GM23338 (cell line): ENCODE results near the gene CCNG2. TPM values are rescaled to one million over a fixed set of nuclear protein-coding genes. Genes with fewer than 3 reads are reported as not detected.

Experiments used
- ATAC-seq: fragments of 200-7000 bp; cut with Tn5 transposase; 3 replicates; pipeline ENCODE4 v1.9.1; 2020
- DNase-seq: peaks from one replicate; pipeline ENCODE4 v3.0.0-alpha.2; 2015; ENCODE audit warnings: low spot score
- H2AFZ ChIP-seq: fragments of 200-600 bp; sonication (generic); 2 replicates; pipeline ENCODE4 v1.8.0; 2016; ENCODE audit warnings: antibody characterized with exemption, mild to moderate bottlenecking, moderate library complexity
- H3F3A ChIP-seq: fragments of 200-600 bp; sonication (generic); replicated peaks from 2 replicates; pipeline ENCODE4 v1.8.0; 2017; ENCODE audit warnings: antibody characterized with exemption, mixed run types, low read depth
- H3K27ac ChIP-seq: fragments of 200-600 bp; sonication (generic); 2 replicates; pipeline ENCODE4 v1.6.1; 2016; ENCODE audit warnings: low read depth
- H3K27me3 ChIP-seq: fragments of 200-600 bp; sonication (generic); 2 replicates; pipeline ENCODE4 v1.8.0; 2016; ENCODE audit warnings: mild to moderate bottlenecking, mixed run types, moderate library complexity; ENCODE audit not compliant: insufficient read depth
- H3K36me3 ChIP-seq: fragments of 200-600 bp; sonication (generic); 2 replicates; pipeline ENCODE4 v1.8.0; 2016; ENCODE audit warnings: mild to moderate bottlenecking; ENCODE audit not compliant: insufficient read depth
- H3K4me1 ChIP-seq: fragments of 200-600 bp; sonication (generic); 2 replicates; pipeline ENCODE4 v1.8.0; 2016; ENCODE audit warnings: mild to moderate bottlenecking, moderate library complexity; ENCODE audit not compliant: insufficient read depth
- H3K4me2 ChIP-seq: fragments of 200-600 bp; sonication (generic); 2 replicates; pipeline ENCODE4 v1.7.1; 2017; ENCODE audit warnings: mixed run types
- H3K4me3 ChIP-seq: fragments of 200-600 bp; sonication (generic); 2 replicates; pipeline ENCODE4 v1.6.1; 2016; ENCODE audit warnings: mixed run types
- H3K79me2 ChIP-seq: fragments of 200-600 bp; sonication (generic); replicated peaks from 2 replicates; pipeline ENCODE4 v1.8.0; 2017; ENCODE audit warnings: mild to moderate bottlenecking; ENCODE audit not compliant: insufficient read depth
- H3K9me2 ChIP-seq: fragments of 200-600 bp; sonication (generic); 2 replicates; pipeline ENCODE4 v1.8.0; 2017; ENCODE audit not compliant: insufficient read depth
- H4K20me1 ChIP-seq: fragments of 200-600 bp; sonication (generic); replicated peaks from 2 replicates; pipeline ENCODE4 v1.8.0; 2017; ENCODE audit warnings: mild to moderate bottlenecking; ENCODE audit not compliant: insufficient read depth
- H3K27ac Mint-ChIP-seq: 2 replicates; pipeline ENCODE4 v1.8.0; 2020; ENCODE audit warnings: inconsistent platforms, mild to moderate bottlenecking, moderate library complexity, mixed read lengths
- H3K27me3 Mint-ChIP-seq: 3 replicates; pipeline ENCODE4 v1.8.0; 2022; ENCODE audit warnings: low read depth, mild to moderate bottlenecking, moderate library complexity, mixed read lengths, inconsistent platforms; ENCODE audit not compliant: insufficient read depth, poor library complexity
- H3K36me3 Mint-ChIP-seq: 3 replicates; pipeline ENCODE4 v1.8.0; 2021; ENCODE audit warnings: low read depth, mild to moderate bottlenecking, inconsistent platforms, moderate library complexity, mixed read lengths
- H3K4me1 Mint-ChIP-seq: 3 replicates; pipeline ENCODE4 v1.8.0; 2020; ENCODE audit warnings: mild to moderate bottlenecking, inconsistent platforms, mixed read lengths
- H3K4me3 Mint-ChIP-seq: 3 replicates; pipeline ENCODE4 v1.8.0; 2021; ENCODE audit warnings: moderate library complexity, mild to moderate bottlenecking, inconsistent platforms, mixed read lengths
- H3K9me3 Mint-ChIP-seq: 3 replicates; pipeline ENCODE4 v1.8.0; 2020; ENCODE audit warnings: moderate library complexity, mild to moderate bottlenecking, inconsistent platforms, mixed read lengths
- JUNB ChIP-seq: IDR thresholded peaks from one replicate; pipeline ENCODE4 v1.6.1; 2016; ENCODE audit warnings: antibody characterized with exemption; ENCODE audit not compliant: unreplicated experiment
- NANOG ChIP-seq: IDR thresholded peaks from 2 replicates; pipeline ENCODE4 v1.6.1; 2016; ENCODE audit warnings: antibody characterized with exemption, borderline replicate concordance
- POLR2AphosphoS5 ChIP-seq: IDR thresholded peaks from 2 replicates; pipeline ENCODE4 v1.6.1; 2016; ENCODE audit warnings: antibody characterized with exemption, low read depth
- STAT1 ChIP-seq: IDR thresholded peaks from one replicate; pipeline ENCODE4 v1.6.1; 2016; ENCODE audit warnings: antibody characterized with exemption; ENCODE audit not compliant: unreplicated experiment
- ZNF114 ChIP-seq: fragments of 250-450 bp; sonication (Bioruptor Pico); IDR thresholded peaks from 2 replicates; pipeline ENCODE4 v1.5.0; 2020; ENCODE audit warnings: mild to moderate bottlenecking, moderate library complexity
- ZNF331 ChIP-seq: fragments of 250-450 bp; sonication (Bioruptor Pico); IDR thresholded peaks from 2 replicates; pipeline ENCODE4 v1.5.0; 2020; ENCODE audit warnings: low read depth, mild to moderate bottlenecking, moderate library complexity
- polyA plus RNA-seq: library from polyadenylated mRNA; unstranded; fragments of >200 nt; fragmentation: Nextera tagmentation; extraction: Ambion mirVana; gene quantifications from 2 replicates; pipeline ENCODE4 v1.2.1, GENCODE V29; 2016
- total RNA-seq: library from RNA; depleted of rRNA; stranded (reverse); fragments of >200 nt; shearing (Covaris generic); gene quantifications from 2 replicates; pipeline ENCODE4 v1.2.3, GENCODE V29; 2014
- TF ChIP-seq, protein P1 (sequence below): fragments of 250-450 bp; sonication (Bioruptor Pico); IDR thresholded peaks from 2 replicates; pipeline ENCODE4 v1.5.0; 2020; ENCODE audit warnings: mild to moderate bottlenecking, moderate library complexity
- TF ChIP-seq, protein P2 (sequence below): IDR thresholded peaks from 2 replicates; pipeline ENCODE4 v1.6.1; 2016; ENCODE audit warnings: antibody characterized with exemption
- TF ChIP-seq, protein P3 (sequence below): IDR thresholded peaks from one replicate; pipeline ENCODE4 v1.6.1; 2018; ENCODE audit warnings: antibody characterized with exemption; ENCODE audit not compliant: unreplicated experiment
- TF ChIP-seq, protein P4 (sequence below), 2 experiments: fragments of 200-600 bp in 1 of 2; sonication (generic) in 1 of 2; conservative IDR thresholded peaks; 2 replicates each; pipeline versions ENCODE4 v1.5.1 to v1.6.1; 2016 to 2017; ENCODE audit warnings: antibody characterized with exemption in 2 of 2, low read depth in 2 of 2, mild to moderate bottlenecking in 2 of 2, moderate library complexity in 1 of 2

Gene CCNG2
- total and polyA plus RNA-seq, 2 experiments from 2014 or later = 7.1 to 16.5 TPM

DNA sequence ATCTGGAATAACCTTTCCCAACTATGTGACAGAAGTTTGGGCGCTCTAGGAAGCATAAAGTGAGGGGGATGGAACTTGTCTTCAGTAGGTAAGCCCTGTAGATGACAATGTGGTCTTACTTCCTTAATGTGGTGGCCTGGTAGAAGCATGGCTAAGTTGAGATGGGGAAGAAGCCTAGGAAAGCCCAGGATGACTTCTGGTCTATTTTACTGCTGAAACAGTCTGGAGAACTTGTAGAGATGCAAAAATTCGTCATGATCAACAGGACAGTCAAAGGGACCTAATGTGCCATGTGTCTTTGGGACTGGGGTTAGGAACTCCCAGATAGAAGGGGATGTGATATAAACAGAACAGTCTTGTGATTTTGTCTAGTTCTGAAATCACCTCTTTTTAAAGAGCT is 40.8 kb downstream of the CCNG2 start (continued):
- TF ChIP-seq, protein P1, sequence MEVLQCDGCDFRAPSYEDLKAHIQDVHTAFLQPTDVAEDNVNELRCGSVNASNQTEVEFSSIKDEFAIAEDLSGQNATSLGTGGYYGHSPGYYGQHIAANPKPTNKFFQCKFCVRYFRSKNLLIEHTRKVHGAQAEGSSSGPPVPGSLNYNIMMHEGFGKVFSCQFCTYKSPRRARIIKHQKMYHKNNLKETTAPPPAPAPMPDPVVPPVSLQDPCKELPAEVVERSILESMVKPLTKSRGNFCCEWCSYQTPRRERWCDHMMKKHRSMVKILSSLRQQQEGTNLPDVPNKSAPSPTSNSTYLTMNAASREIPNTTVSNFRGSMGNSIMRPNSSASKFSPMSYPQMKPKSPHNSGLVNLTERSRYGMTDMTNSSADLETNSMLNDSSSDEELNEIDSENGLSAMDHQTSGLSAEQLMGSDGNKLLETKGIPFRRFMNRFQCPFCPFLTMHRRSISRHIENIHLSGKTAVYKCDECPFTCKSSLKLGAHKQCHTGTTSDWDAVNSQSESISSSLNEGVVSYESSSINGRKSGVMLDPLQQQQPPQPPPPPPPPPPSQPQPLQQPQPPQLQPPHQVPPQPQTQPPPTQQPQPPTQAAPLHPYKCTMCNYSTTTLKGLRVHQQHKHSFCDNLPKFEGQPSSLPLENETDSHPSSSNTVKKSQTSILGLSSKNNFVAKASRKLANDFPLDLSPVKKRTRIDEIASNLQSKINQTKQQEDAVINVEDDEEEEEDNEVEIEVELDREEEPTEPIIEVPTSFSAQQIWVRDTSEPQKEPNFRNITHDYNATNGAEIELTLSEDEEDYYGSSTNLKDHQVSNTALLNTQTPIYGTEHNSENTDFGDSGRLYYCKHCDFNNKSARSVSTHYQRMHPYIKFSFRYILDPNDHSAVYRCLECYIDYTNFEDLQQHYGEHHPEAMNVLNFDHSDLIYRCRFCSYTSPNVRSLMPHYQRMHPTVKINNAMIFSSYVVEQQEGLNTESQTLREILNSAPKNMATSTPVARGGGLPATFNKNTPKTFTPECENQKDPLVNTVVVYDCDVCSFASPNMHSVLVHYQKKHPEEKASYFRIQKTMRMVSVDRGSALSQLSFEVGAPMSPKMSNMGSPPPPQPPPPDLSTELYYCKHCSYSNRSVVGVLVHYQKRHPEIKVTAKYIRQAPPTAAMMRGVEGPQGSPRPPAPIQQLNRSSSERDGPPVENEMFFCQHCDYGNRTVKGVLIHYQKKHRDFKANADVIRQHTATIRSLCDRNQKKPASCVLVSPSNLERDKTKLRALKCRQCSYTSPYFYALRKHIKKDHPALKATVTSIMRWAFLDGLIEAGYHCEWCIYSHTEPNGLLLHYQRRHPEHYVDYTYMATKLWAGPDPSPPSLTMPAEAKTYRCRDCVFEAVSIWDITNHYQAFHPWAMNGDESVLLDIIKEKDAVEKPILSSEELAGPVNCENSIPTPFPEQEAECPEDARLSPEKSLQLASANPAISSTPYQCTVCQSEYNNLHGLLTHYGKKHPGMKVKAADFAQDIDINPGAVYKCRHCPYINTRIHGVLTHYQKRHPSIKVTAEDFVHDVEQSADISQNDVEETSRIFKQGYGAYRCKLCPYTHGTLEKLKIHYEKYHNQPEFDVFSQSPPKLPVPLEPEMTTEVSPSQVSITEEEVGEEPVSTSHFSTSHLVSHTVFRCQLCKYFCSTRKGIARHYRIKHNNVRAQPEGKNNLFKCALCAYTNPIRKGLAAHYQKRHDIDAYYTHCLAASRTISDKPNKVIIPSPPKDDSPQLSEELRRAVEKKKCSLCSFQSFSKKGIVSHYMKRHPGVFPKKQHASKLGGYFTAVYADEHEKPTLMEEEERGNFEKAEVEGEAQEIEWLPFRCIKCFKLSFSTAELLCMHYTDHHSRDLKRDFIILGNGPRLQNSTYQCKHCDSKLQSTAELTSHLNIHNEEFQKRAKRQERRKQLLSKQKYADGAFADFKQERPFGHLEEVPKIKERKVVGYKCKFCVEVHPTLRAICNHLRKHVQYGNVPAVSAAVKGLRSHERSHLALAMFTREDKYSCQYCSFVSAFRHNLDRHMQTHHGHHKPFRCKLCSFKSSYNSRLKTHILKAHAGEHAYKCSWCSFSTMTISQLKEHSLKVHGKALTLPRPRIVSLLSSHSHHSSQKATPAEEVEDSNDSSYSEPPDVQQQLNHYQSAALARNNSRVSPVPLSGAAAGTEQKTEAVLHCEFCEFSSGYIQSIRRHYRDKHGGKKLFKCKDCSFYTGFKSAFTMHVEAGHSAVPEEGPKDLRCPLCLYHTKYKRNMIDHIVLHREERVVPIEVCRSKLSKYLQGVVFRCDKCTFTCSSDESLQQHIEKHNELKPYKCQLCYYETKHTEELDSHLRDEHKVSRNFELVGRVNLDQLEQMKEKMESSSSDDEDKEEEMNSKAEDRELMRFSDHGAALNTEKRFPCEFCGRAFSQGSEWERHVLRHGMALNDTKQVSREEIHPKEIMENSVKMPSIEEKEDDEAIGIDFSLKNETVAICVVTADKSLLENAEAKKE (CRISPR knock-in tag) = no peak
- TF ChIP-seq NANOG = no peak
- no peak for TF ChIP-seq ZNF114 (CRISPR knock-in tag)

DNA sequence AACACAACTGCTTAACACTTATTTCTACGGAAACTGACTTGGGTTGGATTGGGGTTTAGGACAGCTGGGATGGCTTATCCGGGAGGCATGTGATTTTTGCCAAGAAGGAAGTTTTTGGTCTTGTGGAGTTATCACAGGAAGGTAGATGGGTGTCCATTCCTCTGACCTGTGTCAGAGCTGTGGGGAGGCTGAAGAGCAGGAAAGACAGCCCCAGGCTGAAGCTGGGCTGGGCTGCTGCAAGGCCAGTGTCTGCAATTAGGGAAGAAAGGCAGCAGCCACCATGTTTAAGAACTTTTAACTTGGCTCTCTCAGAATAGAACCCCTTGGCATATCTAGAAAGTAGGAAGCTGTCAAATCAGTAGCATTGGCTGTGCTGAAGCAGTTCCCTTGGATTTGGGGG is 42.3 kb downstream of the CCNG2 start:
- Histone ChIP-seq H4K20me1 (no peaks in the 10 kb centered on the region), H3K79me2 (no peaks in the 10 kb centered on the region), H3K4me2 (no peak overlapping the region), H3K27ac (no peak overlapping the region), H3K36me3 (no peaks in the 10 kb centered on the region), H3K9me2 (no peaks in the 10 kb centered on the region), H3K4me1 (no peaks in the 10 kb centered on the region), H3K4me3 (no peak overlapping the region), H3K27me3 (peaks cover 2% of the 10 kb centered on the region; the same call in 1 of the 2 replicates), H2AFZ (no peak overlapping the region), H3F3A (no peaks in the 10 kb centered on the region)
- Mint-ChIP-seq H3K4me3 (no peak overlapping the region), H3K27me3 (peaks cover 10% of the 10 kb centered on the region), H3K27ac (no peak overlapping the region), H3K9me3 (no peaks in the 10 kb centered on the region), H3K4me1 (no peaks in the 10 kb centered on the region), H3K36me3 (no peaks in the 10 kb centered on the region)
- no peak for DNase-seq
- no peak for ATAC-seq
- TF ChIP-seq JUNB (no peak), STAT1 (no peak), NANOG (no peak), POLR2AphosphoS5 (no peak), ZNF331 (CRISPR knock-in tag) (no peak), ZNF114 (CRISPR knock-in tag) (no peak)
- TF ChIP-seq, protein P2, sequence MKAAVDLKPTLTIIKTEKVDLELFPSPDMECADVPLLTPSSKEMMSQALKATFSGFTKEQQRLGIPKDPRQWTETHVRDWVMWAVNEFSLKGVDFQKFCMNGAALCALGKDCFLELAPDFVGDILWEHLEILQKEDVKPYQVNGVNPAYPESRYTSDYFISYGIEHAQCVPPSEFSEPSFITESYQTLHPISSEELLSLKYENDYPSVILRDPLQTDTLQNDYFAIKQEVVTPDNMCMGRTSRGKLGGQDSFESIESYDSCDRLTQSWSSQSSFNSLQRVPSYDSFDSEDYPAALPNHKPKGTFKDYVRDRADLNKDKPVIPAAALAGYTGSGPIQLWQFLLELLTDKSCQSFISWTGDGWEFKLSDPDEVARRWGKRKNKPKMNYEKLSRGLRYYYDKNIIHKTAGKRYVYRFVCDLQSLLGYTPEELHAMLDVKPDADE = no peak
- TF ChIP-seq, protein P3, sequence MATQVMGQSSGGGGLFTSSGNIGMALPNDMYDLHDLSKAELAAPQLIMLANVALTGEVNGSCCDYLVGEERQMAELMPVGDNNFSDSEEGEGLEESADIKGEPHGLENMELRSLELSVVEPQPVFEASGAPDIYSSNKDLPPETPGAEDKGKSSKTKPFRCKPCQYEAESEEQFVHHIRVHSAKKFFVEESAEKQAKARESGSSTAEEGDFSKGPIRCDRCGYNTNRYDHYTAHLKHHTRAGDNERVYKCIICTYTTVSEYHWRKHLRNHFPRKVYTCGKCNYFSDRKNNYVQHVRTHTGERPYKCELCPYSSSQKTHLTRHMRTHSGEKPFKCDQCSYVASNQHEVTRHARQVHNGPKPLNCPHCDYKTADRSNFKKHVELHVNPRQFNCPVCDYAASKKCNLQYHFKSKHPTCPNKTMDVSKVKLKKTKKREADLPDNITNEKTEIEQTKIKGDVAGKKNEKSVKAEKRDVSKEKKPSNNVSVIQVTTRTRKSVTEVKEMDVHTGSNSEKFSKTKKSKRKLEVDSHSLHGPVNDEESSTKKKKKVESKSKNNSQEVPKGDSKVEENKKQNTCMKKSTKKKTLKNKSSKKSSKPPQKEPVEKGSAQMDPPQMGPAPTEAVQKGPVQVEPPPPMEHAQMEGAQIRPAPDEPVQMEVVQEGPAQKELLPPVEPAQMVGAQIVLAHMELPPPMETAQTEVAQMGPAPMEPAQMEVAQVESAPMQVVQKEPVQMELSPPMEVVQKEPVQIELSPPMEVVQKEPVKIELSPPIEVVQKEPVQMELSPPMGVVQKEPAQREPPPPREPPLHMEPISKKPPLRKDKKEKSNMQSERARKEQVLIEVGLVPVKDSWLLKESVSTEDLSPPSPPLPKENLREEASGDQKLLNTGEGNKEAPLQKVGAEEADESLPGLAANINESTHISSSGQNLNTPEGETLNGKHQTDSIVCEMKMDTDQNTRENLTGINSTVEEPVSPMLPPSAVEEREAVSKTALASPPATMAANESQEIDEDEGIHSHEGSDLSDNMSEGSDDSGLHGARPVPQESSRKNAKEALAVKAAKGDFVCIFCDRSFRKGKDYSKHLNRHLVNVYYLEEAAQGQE = no peak
- TF ChIP-seq, protein P4, sequence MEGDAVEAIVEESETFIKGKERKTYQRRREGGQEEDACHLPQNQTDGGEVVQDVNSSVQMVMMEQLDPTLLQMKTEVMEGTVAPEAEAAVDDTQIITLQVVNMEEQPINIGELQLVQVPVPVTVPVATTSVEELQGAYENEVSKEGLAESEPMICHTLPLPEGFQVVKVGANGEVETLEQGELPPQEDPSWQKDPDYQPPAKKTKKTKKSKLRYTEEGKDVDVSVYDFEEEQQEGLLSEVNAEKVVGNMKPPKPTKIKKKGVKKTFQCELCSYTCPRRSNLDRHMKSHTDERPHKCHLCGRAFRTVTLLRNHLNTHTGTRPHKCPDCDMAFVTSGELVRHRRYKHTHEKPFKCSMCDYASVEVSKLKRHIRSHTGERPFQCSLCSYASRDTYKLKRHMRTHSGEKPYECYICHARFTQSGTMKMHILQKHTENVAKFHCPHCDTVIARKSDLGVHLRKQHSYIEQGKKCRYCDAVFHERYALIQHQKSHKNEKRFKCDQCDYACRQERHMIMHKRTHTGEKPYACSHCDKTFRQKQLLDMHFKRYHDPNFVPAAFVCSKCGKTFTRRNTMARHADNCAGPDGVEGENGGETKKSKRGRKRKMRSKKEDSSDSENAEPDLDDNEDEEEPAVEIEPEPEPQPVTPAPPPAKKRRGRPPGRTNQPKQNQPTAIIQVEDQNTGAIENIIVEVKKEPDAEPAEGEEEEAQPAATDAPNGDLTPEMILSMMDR (conservative IDR thresholded peaks at IDR 0.05; ENCODE audit: low read depth in 2 of 2) = no peak
